Lower leg skin (tissue), 4 donors: ENCODE measurements around the gene HPX. TPM values are rescaled to one million over a fixed set of nuclear protein-coding genes. Genes with fewer than 3 reads are reported as not detected.

Experiments
- DNase-seq, 2 donors: peaks; one replicate each; pipeline ENCODE4 v3.0.0-alpha.2; 2019; ENCODE audit warnings: low spot score in 2 of 2
- H3K4me3 ChIP-seq: fragments of 200-600 bp; sonication (generic); 2 replicates; pipeline ENCODE4 v1.5.1; 2017; ENCODE audit warnings: mild to moderate bottlenecking, low read depth; ENCODE audit not compliant: poor library complexity, severe bottlenecking
- POLR2A ChIP-seq, 2 donors: fragments of 450-650 bp; IDR thresholded peaks; one replicate each; pipeline ENCODE4 v1.6.1; 2016 to 2017; ENCODE audit warnings: antibody characterized with exemption in 2 of 2, mild to moderate bottlenecking in 1 of 2, moderate library complexity in 1 of 2
- WGBS, 2 donors: methylation state at CpG; one replicate each; pipeline ENCODE4 v1.1.5; 2018; 5-methylcytosine and 5-hydroxymethylcytosine counted together
- intact Hi-C: fragments of 100-400 bp; cut with DNase I; formaldehyde crosslinking; loops from one replicate; pipeline ENCODE4 v1.15.0; 2023; ENCODE audit warnings: low total_unique reads
- total RNA-seq, 4 donors: library from RNA; depleted of rRNA; stranded (reverse); fragments of >200 nt; gene quantifications; one replicate each; pipeline ENCODE4 v1.1.0, GENCODE V29; 2016
- TF ChIP-seq, protein P1 (sequence below), 3 donors: fragments of 450-650 bp; IDR thresholded peaks; one replicate each; pipeline ENCODE4 v1.5.1; 2016; ENCODE audit warnings: antibody characterized with exemption in 3 of 3, mild to moderate bottlenecking in 3 of 3, moderate library complexity in 2 of 3

HPX gene
- total RNA-seq, 4 donors from 2014 or later, result 0.42 to 1.2 (median 1.1) TPM

DNA sequence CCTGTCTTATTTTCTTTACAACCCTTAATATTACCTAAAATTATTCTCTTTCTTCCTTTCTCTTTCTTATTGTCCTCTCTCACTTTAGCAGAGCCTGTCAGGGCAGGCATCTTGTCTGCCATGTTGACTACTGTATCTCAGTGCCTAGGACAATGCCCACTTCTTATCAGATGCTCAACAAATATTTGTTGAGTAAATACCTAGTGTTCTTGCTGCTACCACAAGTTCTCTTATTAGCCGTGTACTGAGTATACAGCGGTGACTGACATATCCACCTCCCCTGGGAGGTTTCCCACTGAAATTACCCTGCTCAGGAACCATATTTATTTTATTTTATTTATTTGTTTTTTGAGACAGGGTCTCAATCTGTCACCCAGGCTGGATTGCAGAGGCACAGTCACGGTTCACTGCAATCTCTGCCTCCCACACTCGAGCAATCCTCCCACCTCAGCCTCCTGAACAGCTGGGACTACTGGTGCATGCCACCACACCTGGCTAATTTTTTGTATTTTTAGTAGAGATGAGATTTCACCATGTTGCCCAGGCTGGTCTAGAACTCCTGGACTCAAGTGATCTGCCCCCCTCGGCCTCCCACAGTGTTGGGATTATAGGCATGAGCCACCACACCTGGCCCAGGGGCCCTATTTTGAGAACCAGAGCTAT is 6.7 kb downstream of the HPX start:
- DNase-seq, result no peak
- intact Hi-C loops, result no loop called here

GRCh38 chr11:6431861-6432260 is 8.9 kb downstream of the HPX start:
- no peak for TF ChIP-seq POLR2A (IDR thresholded peaks at IDR 0.05)
- TF ChIP-seq, protein P1, sequence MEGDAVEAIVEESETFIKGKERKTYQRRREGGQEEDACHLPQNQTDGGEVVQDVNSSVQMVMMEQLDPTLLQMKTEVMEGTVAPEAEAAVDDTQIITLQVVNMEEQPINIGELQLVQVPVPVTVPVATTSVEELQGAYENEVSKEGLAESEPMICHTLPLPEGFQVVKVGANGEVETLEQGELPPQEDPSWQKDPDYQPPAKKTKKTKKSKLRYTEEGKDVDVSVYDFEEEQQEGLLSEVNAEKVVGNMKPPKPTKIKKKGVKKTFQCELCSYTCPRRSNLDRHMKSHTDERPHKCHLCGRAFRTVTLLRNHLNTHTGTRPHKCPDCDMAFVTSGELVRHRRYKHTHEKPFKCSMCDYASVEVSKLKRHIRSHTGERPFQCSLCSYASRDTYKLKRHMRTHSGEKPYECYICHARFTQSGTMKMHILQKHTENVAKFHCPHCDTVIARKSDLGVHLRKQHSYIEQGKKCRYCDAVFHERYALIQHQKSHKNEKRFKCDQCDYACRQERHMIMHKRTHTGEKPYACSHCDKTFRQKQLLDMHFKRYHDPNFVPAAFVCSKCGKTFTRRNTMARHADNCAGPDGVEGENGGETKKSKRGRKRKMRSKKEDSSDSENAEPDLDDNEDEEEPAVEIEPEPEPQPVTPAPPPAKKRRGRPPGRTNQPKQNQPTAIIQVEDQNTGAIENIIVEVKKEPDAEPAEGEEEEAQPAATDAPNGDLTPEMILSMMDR (IDR thresholded peaks at IDR 0.05), result no peak
- DNase-seq, result no peak
- WGBS, 2 donors, result 77% methylated on average over 3 of the region's 3 CpGs
- intact Hi-C loops, result no loop called here
- no peak overlapping the region for H3K4me3 ChIP-seq

More for the DNA sequence above, 6.7 kb downstream of the HPX start:
- no peak for TF ChIP-seq POLR2A (IDR thresholded peaks at IDR 0.05)
- TF ChIP-seq, protein P1 (IDR thresholded peaks at IDR 0.05), result no peak
- 82 to 83% methylated on average over 5 of the region's 5 CpGs for WGBS, 2 donors
- no peak overlapping the region for H3K4me3 ChIP-seq

GRCh38 chr11:6427516-6427915 is 13.3 kb downstream of the HPX start:
- no peak for DNase-seq
- intact Hi-C loops, result no loop called here
- no peak for TF ChIP-seq POLR2A (IDR thresholded peaks at IDR 0.05)
- TF ChIP-seq, protein P1 (IDR thresholded peaks at IDR 0.05), result no peak
- no peak overlapping the region for H3K4me3 ChIP-seq

DNA sequence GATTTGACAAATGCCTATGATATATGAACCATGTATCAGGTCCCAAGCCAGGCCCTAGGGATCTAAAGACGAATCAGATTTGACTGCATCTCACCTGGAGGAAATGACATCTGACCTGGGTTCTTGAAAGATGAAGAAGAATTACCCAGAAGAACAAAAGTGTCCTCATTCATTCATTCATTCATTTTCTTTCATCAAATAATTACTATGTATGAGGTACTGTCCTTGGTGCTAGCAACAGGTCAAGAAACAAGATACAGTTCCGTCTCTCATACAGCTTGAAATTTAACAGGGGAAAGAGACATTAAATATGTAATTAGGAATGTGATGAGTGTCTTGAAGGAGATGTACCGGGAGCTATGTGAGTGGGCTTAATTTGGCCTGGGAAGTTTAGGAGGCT is 20.1 kb downstream of the HPX start:
- intact Hi-C loops, result no loop called here
- 84 to 97% methylated on average over 3 of the region's 3 CpGs for WGBS, 2 donors
- DNase-seq, result no peak
- TF ChIP-seq POLR2A (IDR thresholded peaks at IDR 0.05), result no peak
- TF ChIP-seq, protein P1 (IDR thresholded peaks at IDR 0.05), result no peak
- no peak overlapping the region for H3K4me3 ChIP-seq

GRCh38 chr11:6419009-6419631 is 21.7 kb downstream of the HPX start, which contains the start of gene APBB1:
TSS of gene APBB1 (minus strand) at chr11:6419094. CDS start at chr11:6411347, 7,747 bp downstream.
- peak in 1 of 2 donors; percentile 90 for DNase-seq
- 0 to 3% methylated on average over 32 to 33 of the region's 75 CpGs for WGBS, 2 donors
- H3K4me3 ChIP-seq, result peak within 1 kb of the TSS; percentile 72
- no peak for TF ChIP-seq POLR2A (IDR thresholded peaks at IDR 0.05)
- TF ChIP-seq, protein P1 (IDR thresholded peaks at IDR 0.05), result no peak
- intact Hi-C loops, result no loop called here
